ENCODE data around the gene TSR3.

- TF ChIP-seq CTCF (IDR thresholded peaks at IDR 0.05; ENCODE audit: low read length) = no peak
- TF ChIP-seq EZH2 (optimal IDR thresholded peaks at IDR 0.05; ENCODE audit: low read depth, low read length) = no peak
- no peak for TF ChIP-seq EZH2phosphoT487 (IDR thresholded peaks at IDR 0.05; ENCODE audit: low read length)
Measured at GRCh38 chr16:1354815-1355540, 3.3 kb upstream of the TSR3 start.
